HepG2 (cell line): Measurements from ENCODE around the gene SMURF1. TPM values are rescaled to one million over a fixed set of nuclear protein-coding genes. Genes with fewer than 3 reads are reported as not detected.

Experiments used
- ATRX ChIP-seq: sonication (generic); formaldehyde crosslinking; IDR thresholded peaks from 2 replicates; pipeline ENCODE4 v1.4.0; 2020; ENCODE audit warnings: missing genetic modification reagents, borderline replicate concordance
- CENPX ChIP-seq: sonication (generic); formaldehyde crosslinking; IDR thresholded peaks from 2 replicates; pipeline ENCODE4 v1.9.0; 2021; ENCODE audit warnings: mild to moderate bottlenecking, missing genetic modification reagents, moderate library complexity
- MEIS2 ChIP-seq: sonication (generic); formaldehyde crosslinking; IDR thresholded peaks from 2 replicates; pipeline ENCODE4 v1.9.0; 2021; ENCODE audit warnings: mild to moderate bottlenecking, missing genetic modification reagents
- NR2F1 ChIP-seq, 2 experiments: fragments of 450-650 bp in 1 of 2; formaldehyde crosslinking in 1 of 2; IDR thresholded peaks; 2 replicates each; pipeline versions ENCODE4 v1.5.0 to v1.6.1; 2016 to 2020; ENCODE audit warnings: mild to moderate bottlenecking in 1 of 2, missing compliant biosample characterization in 1 of 2, missing genetic modification reagents in 1 of 2, moderate library complexity in 1 of 2
- PPARG ChIP-seq: conservative IDR thresholded peaks from 2 replicates; pipeline ENCODE4 v1.6.1; 2016; ENCODE audit warnings: missing biosample characterization, missing genetic modification reagents
- STAG1 ChIP-seq: sonication (generic); formaldehyde crosslinking; IDR thresholded peaks from 2 replicates; pipeline ENCODE4 v1.4.0; 2020; ENCODE audit warnings: missing genetic modification reagents
- WIZ ChIP-seq: sonication (generic); formaldehyde crosslinking; IDR thresholded peaks from 2 replicates; pipeline ENCODE4 v1.5.1; 2020; ENCODE audit warnings: mild to moderate bottlenecking, missing genetic modification reagents
- XBP1 ChIP-seq: sonication (generic); formaldehyde crosslinking; IDR thresholded peaks from 2 replicates; pipeline ENCODE4 v1.5.0; 2020; ENCODE audit warnings: missing genetic modification reagents
- ZC3H4 ChIP-seq: sonication (generic); formaldehyde crosslinking; IDR thresholded peaks from 2 replicates; pipeline ENCODE4 v1.4.0; 2020; ENCODE audit warnings: missing genetic modification reagents, borderline replicate concordance
- ZNF138 ChIP-seq: sonication (generic); formaldehyde crosslinking; IDR thresholded peaks from 2 replicates; pipeline ENCODE4 v1.5.0; 2020; ENCODE audit warnings: mild to moderate bottlenecking, low read depth, missing genetic modification reagents
- ZNF160 ChIP-seq: sonication (generic); formaldehyde crosslinking; IDR thresholded peaks from 2 replicates; pipeline ENCODE4 v1.8.0; 2022; ENCODE audit warnings: mild to moderate bottlenecking, inconsistent platforms, missing genetic modification reagents
- ZNF331 ChIP-seq: sonication (generic); formaldehyde crosslinking; IDR thresholded peaks from 2 replicates; pipeline ENCODE4 v1.4.0; 2020; ENCODE audit warnings: missing genetic modification reagents
- ZNF333 ChIP-seq: sonication (generic); formaldehyde crosslinking; IDR thresholded peaks from 2 replicates; pipeline ENCODE4 v1.4.0; 2020; ENCODE audit warnings: mild to moderate bottlenecking, missing genetic modification reagents, borderline replicate concordance
- ZNF563 ChIP-seq: sonication (generic); formaldehyde crosslinking; IDR thresholded peaks from 2 replicates; pipeline ENCODE4 v1.8.0; 2022; ENCODE audit warnings: mild to moderate bottlenecking, moderate library complexity, missing genetic modification reagents
- polyA plus RNA-seq, 8 experiments: library from polyadenylated mRNA; depleted of rRNA in 3 of 8; stranded (reverse) in 7 of 8; unstranded in 1 of 8; fragments of >200 nt; fragmentation: Illumina TruSeq in 4 of 8; extraction: Trizol in 4 of 8; gene quantifications; 2 replicates each; pipeline versions ENCODE4 v1.2.1 to v1.2.3, GENCODE V29; 2011 to 2016; ENCODE audit warnings: low read depth in 4 of 8, missing spikeins in 1 of 8, mixed read lengths in 1 of 8; ENCODE audit not compliant: insufficient read depth in 1 of 8
- total RNA-seq, 5 experiments: library from RNA; depleted of rRNA; stranded (reverse); fragments of >200 nt; fragmentation: Illumina TruSeq; extraction: Trizol; gene quantifications; 2 replicates each; pipeline ENCODE4 v1.2.3, GENCODE V29; 2016; ENCODE audit warnings: low read depth in 1 of 5
- TF ChIP-seq, protein P1 (sequence below): sonication (generic); formaldehyde crosslinking; conservative IDR thresholded peaks from 2 replicates; pipeline ENCODE4 v1.4.0; 2020; ENCODE audit warnings: missing genetic modification reagents
- TF ChIP-seq, protein P2 (sequence below): IDR thresholded peaks from 2 replicates; pipeline ENCODE4 v1.6.1; 2012; ENCODE audit warnings: inconsistent platforms
- TF ChIP-seq, protein P3 (sequence below), 2 experiments: IDR thresholded peaks; 2 replicates each; pipeline ENCODE4 v1.6.1; 2011 to 2012; ENCODE audit warnings: low read length in 2 of 2, borderline replicate concordance in 1 of 2, low read depth in 1 of 2, mild to moderate bottlenecking in 1 of 2, moderate library complexity in 1 of 2
- TF ChIP-seq, protein P4 (sequence below): IDR thresholded peaks from 2 replicates; pipeline ENCODE4 v1.6.1; 2018; ENCODE audit warnings: missing genetic modification reagents, mild to moderate bottlenecking, missing compliant biosample characterization
- TF ChIP-seq, protein P5 (sequence below): sonication (generic); formaldehyde crosslinking; IDR thresholded peaks from 2 replicates; pipeline ENCODE4 v1.4.0; 2020; ENCODE audit warnings: mild to moderate bottlenecking, missing genetic modification reagents

SMURF1 gene
- total and polyA plus RNA-seq, 2 of the 13 experiments (the other 11 are each of a cell fraction or from before 2014, with no cell fraction given), result 8.3 to 11.1 TPM

DNA sequence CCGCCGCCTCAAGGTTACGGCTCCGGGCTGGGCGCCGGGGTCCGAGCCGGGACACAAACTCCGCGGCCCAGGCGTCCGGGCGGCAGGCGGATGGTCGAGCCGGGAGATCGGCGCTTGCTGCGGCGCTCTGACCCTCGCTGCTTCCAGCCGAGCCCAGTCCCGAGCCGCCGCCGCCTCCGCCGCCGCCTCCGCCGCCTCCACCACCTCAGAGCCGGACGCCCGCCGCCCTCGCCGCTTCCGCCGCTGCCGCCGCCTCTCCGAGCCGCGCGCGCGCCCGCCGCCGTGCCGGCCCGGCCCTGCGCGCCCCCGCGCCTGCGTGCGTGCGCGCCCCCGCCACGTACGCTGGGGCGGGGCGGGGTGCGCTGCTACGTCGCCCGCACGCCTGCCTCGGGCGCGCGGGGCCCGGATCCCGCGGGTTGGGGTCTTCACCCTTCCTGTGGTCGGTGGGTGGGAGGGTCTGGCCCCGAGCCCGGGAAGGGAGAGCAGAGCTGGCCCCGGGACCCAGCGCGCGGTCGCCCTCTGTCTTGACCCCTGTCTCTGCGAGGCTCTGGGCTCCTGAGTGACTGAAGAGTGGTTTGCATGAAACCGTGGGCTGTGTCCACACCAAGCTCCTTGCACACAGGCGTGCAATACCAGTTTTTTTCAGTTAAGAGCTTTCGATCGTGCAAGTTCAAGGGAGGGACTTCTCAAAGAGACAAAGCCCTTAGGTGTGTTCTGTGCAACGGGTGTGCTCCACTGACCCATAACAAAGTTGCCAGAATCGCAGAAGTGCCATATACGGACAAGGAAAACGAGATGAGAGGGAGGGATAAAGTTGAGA, at the start of gene SMURF1 (continued):
- TF ChIP-seq, protein P1, sequence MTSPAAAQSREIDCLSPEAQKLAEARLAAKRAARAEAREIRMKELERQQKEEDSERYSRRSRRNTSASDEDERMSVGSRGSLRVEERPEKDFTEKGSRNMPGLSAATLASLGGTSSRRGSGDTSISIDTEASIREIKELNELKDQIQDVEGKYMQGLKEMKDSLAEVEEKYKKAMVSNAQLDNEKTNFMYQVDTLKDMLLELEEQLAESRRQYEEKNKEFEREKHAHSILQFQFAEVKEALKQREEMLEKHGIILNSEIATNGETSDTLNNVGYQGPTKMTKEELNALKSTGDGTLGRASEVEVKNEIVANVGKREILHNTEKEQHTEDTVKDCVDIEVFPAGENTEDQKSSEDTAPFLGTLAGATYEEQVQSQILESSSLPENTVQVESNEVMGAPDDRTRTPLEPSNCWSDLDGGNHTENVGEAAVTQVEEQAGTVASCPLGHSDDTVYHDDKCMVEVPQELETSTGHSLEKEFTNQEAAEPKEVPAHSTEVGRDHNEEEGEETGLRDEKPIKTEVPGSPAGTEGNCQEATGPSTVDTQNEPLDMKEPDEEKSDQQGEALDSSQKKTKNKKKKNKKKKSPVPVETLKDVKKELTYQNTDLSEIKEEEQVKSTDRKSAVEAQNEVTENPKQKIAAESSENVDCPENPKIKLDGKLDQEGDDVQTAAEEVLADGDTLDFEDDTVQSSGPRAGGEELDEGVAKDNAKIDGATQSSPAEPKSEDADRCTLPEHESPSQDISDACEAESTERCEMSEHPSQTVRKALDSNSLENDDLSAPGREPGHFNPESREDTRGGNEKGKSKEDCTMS (CRISPR knock-in tag), result no peak
- TF ChIP-seq, protein P2, sequence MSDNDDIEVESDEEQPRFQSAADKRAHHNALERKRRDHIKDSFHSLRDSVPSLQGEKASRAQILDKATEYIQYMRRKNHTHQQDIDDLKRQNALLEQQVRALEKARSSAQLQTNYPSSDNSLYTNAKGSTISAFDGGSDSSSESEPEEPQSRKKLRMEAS, result peak; percentile 59
- no peak for TF ChIP-seq NR2F1 (CRISPR knock-in tag; IDR thresholded peaks at IDR 0.05)
- TF ChIP-seq MEIS2 (CRISPR knock-in tag), result 0 out of 2 replicates have a peak, but pooled peaks have one; percentile 10
- TF ChIP-seq ZNF563 (CRISPR knock-in tag), result 0 out of 2 replicates have a peak, but pooled peaks have one; percentile 37
- TF ChIP-seq ZC3H4 (CRISPR knock-in tag), result no peak
- peak; percentile 32 for TF ChIP-seq ZNF333 (CRISPR knock-in tag)
- TF ChIP-seq ZNF138 (CRISPR knock-in tag), result peak; percentile 45; the same call in 1 of the 2 replicates
- no peak; the same call in 1 of the 2 replicates for TF ChIP-seq ZNF160 (CRISPR knock-in tag)
- no peak for TF ChIP-seq ATRX (CRISPR knock-in tag)
- TF ChIP-seq WIZ (CRISPR knock-in tag), result no peak
- no peak for TF ChIP-seq CENPX
- peak; percentile 30; the same call in 1 of the 2 replicates for TF ChIP-seq STAG1
- TF ChIP-seq PPARG, result 0 out of 2 replicates have a peak, but pooled peaks have one; percentile 10
- 0 out of 2 replicates have a peak, but pooled peaks have one; percentile 9 for TF ChIP-seq ZNF331 (CRISPR knock-in tag)
- TF ChIP-seq, protein P3, sequence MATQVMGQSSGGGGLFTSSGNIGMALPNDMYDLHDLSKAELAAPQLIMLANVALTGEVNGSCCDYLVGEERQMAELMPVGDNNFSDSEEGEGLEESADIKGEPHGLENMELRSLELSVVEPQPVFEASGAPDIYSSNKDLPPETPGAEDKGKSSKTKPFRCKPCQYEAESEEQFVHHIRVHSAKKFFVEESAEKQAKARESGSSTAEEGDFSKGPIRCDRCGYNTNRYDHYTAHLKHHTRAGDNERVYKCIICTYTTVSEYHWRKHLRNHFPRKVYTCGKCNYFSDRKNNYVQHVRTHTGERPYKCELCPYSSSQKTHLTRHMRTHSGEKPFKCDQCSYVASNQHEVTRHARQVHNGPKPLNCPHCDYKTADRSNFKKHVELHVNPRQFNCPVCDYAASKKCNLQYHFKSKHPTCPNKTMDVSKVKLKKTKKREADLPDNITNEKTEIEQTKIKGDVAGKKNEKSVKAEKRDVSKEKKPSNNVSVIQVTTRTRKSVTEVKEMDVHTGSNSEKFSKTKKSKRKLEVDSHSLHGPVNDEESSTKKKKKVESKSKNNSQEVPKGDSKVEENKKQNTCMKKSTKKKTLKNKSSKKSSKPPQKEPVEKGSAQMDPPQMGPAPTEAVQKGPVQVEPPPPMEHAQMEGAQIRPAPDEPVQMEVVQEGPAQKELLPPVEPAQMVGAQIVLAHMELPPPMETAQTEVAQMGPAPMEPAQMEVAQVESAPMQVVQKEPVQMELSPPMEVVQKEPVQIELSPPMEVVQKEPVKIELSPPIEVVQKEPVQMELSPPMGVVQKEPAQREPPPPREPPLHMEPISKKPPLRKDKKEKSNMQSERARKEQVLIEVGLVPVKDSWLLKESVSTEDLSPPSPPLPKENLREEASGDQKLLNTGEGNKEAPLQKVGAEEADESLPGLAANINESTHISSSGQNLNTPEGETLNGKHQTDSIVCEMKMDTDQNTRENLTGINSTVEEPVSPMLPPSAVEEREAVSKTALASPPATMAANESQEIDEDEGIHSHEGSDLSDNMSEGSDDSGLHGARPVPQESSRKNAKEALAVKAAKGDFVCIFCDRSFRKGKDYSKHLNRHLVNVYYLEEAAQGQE (IDR thresholded peaks at IDR 0.05; ENCODE audit: borderline replicate concordance in 1 of 2, low read depth in 1 of 2, low read length in 2 of 2), result no peak
- no peak for TF ChIP-seq XBP1 (CRISPR knock-in tag)
- TF ChIP-seq, protein P4, sequence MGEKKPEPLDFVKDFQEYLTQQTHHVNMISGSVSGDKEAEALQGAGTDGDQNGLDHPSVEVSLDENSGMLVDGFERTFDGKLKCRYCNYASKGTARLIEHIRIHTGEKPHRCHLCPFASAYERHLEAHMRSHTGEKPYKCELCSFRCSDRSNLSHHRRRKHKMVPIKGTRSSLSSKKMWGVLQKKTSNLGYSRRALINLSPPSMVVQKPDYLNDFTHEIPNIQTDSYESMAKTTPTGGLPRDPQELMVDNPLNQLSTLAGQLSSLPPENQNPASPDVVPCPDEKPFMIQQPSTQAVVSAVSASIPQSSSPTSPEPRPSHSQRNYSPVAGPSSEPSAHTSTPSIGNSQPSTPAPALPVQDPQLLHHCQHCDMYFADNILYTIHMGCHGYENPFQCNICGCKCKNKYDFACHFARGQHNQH (CRISPR knock-in tag), result peak; percentile 48; the same call in 1 of the 2 replicates
- TF ChIP-seq, protein P5, sequence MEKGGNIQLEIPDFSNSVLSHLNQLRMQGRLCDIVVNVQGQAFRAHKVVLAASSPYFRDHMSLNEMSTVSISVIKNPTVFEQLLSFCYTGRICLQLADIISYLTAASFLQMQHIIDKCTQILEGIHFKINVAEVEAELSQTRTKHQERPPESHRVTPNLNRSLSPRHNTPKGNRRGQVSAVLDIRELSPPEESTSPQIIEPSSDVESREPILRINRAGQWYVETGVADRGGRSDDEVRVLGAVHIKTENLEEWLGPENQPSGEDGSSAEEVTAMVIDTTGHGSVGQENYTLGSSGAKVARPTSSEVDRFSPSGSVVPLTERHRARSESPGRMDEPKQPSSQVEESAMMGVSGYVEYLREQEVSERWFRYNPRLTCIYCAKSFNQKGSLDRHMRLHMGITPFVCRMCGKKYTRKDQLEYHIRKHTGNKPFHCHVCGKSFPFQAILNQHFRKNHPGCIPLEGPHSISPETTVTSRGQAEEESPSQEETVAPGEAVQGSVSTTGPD (CRISPR knock-in tag), result no peak
